ENCODE data around the gene NLE1.

Gene NLE1

DNA sequence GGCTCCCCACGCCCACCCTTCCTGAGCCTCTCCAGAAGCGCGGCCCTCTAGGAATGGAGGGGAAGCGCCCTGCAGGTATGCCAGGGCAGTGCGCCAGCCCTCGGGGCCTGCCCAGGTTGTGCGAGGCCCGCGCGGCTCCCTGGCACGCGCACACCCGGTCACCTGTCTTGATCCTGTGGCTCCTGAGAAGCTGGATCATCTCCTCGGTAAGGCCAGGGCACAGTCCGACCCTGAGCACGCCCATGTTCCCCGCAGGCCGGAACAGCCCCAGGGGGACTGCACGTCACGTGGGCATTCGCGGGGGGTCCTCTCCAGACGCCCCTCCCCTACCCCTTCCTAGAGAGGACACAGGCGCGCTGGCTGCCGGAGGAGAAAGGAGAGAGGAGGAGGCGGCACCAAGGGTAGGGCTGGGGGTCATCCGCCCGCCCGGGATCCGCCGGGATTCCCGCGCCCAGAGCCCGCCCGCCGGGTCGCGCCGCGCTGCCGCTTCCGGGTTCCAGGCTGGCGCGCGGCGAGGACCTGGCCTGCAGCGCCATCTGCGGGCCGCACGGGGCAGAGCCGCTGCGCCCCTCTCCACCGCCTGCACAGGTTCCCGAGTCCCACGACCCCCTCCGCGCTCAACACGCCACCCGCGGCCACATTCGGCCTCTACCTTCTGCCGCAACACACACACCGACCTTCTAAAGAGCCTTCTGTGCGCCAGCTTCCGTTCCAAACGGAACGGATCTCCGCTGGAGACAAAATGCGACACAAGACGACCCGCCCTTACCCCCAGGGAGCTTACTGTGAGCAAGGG, 22.5 kb downstream of the NLE1 start, which contains the start of gene RAD51D:
RAD51D (minus strand) TSS at position 491 of the 796 bp plus-strand sequence; CDS start at position 244, 247 bp downstream.
- TF ChIP-seq GATA2 (IDR thresholded peaks at IDR 0.05; ENCODE audit: low read depth, low read length) (no peak; the same call in 1 of the 2 replicates), GATA3 (IDR thresholded peaks at IDR 0.05; ENCODE audit: low read depth, low read length) (no peak)

DNA sequence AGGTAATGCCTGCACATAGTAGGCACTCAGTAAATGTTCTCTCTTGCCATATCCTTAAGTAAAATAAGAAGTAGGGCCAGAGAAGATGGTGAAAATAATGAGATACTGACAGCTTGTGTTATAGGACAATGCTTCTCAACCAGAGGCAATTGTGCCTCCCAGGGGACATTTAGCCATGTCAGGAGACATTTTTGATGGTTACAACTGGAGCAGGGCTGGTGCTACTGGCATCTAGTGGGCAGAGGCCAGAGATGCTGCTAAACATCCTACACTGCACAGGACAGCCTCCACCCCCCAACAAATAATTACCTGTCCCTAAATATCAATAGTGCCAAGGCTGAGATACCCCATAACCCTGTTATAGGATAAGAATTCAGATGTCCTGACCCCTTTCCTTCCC, 24.1 kb downstream of the NLE1 start:
- TF ChIP-seq GATA3 (IDR thresholded peaks at IDR 0.05; ENCODE audit: low read depth, low read length) (no peak), GATA2 (IDR thresholded peaks at IDR 0.05; ENCODE audit: low read depth, low read length) (no peak)

DNA sequence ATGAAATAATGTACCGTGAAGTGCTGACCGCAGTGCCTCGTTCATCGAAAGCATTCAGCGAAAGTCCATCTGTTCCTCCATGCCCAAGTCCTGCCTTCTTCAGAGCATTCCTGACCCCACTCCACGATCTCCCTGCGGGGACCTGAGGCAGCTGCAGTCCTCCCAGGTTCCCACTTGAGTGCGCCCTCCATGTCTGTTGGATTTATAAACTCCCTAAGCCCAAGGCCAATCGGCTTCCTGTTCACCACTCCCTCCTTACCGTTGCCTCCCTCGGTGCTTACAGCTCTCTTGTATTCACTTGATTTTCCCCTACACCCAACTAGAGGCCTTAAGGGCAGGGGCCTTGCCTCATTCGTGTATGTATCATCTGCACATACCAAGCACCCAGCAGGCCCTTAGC, 25.3 kb downstream of the NLE1 start:
- TF ChIP-seq GATA3 (IDR thresholded peaks at IDR 0.05; ENCODE audit: low read depth, low read length) (no peak), GATA2 (IDR thresholded peaks at IDR 0.05; ENCODE audit: low read depth, low read length) (no peak)

DNA sequence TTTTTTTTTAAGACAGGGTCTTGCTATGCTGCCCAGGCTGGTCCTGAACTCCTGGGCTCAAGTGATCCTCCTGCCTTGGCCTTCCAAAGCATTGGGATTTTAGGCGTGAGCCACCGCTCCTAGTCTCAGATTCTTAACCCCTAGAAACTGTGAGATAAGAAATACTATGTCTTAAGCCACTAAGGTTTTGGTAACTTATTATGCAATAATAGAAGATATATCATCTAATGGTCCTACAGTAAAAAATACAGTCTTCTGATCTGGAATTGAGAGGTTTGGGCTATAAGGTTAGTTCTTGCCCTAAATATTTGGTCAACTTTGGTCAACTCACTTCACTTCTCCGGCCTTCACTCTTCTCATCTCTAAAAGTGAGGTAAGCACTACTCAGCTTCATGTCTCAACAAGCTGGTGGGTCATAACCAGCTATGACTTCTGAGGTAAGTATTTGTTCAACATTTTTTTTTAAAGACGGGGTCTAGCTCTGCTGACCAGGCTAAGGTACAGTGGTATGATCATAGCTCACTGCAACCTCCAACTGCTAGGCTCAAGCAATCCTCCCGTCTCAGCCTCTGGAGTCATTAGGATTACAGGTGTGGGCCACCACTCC, 37.2 kb downstream of the NLE1 start:
- TF ChIP-seq GATA2 (IDR thresholded peaks at IDR 0.05; ENCODE audit: low read depth, low read length) (no peak), GATA3 (IDR thresholded peaks at IDR 0.05; ENCODE audit: low read depth, low read length) (no peak)

DNA sequence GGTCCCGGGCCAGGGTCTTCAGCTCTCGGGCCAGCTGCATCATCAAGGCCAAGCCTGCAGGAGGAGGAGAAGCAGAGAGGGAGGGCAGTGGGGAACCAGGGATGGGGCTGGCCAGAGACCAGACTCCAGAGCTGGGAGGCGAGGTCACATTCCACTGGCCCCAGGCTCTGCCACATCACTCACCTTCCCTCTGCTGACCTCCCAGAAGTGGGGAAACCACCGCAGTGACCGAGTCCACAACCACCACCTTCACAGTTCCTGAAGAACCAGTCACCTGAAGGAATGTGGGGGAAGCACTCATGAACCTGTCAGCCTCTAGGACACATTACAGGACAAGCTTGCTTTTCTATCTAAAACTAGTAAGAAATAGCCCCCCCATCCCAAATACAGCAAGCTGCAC, 38.8 kb downstream of the NLE1 start:
- TF ChIP-seq GATA2 (IDR thresholded peaks at IDR 0.05; ENCODE audit: low read depth, low read length) (no peak), GATA3 (IDR thresholded peaks at IDR 0.05; ENCODE audit: low read depth, low read length) (no peak)

DNA sequence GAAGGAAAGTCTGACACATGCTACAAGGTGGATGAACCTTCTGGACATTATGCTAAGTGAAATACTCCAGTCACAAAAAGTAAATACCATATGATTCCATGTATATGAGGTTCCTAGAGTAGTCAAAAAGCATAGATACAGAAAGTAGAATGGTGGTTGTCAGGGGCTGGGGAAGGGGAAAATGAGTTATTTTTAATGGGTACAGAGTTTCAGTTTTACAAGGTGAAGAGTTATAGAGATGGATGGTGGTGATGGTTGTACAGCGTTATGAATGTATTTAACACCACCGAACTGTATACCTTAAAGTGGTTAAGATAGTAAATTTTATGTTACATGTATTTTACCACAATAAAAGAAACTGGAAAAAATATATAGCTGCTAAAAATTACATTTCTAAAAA, 40.4 kb downstream of the NLE1 start:
- TF ChIP-seq GATA2 (IDR thresholded peaks at IDR 0.05; ENCODE audit: low read depth, low read length) (no peak), GATA3 (IDR thresholded peaks at IDR 0.05; ENCODE audit: low read depth, low read length) (no peak)

DNA sequence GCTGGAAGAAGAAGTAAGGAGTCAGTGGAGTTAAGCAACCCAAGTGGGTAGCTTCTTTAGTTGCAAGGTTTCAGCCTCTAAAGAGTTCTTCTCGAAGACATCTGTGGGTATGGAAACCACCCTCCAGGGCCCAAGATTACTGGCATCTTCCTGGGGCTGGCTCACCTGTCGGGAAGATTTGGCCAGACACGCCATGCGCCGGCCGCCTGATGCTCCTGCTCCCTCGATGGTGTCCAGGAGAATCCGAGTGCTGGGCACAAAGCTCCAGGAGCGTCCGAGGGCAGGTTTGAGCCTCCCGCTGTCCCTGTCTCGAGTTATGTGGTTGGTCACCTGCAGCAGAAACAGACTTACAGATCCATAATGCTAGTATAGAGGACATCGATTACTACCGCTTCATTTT, 41.1 kb downstream of the NLE1 start:
- no peak for TF ChIP-seq GATA3 (IDR thresholded peaks at IDR 0.05; ENCODE audit: low read depth, low read length)
- TF ChIP-seq GATA2 (IDR thresholded peaks at IDR 0.05; ENCODE audit: low read depth, low read length) = no peak

DNA sequence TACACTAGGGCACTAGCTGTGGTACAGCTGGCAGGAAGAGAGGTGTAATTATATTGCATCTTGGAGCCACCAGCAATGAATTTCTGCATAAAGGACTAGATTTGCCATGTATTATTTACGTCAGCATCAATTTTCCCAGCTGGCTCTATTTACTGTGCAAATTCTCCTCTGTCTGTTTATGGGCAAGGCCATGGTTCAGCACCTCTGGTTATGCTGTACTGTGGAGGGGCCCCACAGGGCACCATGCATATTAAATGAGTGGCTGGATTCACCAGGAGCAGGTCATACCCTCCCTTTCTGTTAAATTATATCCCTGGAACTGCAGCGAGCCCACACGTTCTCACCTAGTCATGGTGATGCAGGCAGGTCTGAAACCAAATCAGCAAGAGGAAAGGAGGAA, 42.2 kb downstream of the NLE1 start:
- TF ChIP-seq GATA2 (IDR thresholded peaks at IDR 0.05; ENCODE audit: low read depth, low read length) = no peak
- no peak for TF ChIP-seq GATA3 (IDR thresholded peaks at IDR 0.05; ENCODE audit: low read depth, low read length)

DNA sequence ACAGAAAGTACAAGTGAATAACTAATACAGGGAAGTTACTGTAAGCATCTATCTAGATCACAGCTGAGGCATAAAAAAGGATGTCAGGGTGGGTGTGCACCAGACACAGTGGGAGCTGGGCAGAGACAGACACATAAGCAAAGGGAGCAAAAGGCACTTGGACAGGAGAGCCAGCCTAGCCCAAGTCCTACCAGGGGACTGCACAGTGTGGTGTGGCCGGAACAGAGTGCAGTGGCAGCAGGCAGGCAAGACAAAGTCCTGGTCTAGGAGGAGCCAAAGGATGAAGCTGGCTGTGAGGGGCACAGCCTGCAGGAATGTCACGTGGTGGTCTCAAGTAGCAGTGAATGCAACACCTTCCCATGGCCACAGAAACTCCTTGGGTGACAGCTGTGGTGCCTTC, 44.3 kb downstream of the NLE1 start:
- TF ChIP-seq GATA3 (IDR thresholded peaks at IDR 0.05; ENCODE audit: low read depth, low read length) (no peak), GATA2 (IDR thresholded peaks at IDR 0.05; ENCODE audit: low read depth, low read length) (no peak)

DNA sequence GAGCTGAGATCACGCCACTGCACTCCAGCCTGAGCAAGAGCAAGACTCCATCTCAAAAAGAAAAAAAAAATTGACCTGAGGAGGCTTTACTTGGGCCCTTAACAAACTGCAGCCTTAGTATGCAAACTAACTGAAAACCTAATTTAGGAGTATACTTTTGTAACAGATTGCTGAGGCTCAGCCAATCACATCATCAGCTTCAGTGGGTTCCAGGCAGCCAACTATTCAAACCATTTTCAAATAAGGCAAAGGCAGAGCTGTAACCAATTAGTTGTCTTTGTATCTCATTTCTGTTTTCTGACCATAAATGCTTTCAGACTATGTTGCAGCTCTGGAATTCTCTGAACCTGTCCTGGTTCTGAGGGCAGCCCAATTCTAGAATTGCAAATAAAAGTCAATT, 46.4 kb downstream of the NLE1 start:
- TF ChIP-seq GATA3 (IDR thresholded peaks at IDR 0.05; ENCODE audit: low read depth, low read length) (no peak), GATA2 (IDR thresholded peaks at IDR 0.05; ENCODE audit: low read depth, low read length) (no peak)

DNA sequence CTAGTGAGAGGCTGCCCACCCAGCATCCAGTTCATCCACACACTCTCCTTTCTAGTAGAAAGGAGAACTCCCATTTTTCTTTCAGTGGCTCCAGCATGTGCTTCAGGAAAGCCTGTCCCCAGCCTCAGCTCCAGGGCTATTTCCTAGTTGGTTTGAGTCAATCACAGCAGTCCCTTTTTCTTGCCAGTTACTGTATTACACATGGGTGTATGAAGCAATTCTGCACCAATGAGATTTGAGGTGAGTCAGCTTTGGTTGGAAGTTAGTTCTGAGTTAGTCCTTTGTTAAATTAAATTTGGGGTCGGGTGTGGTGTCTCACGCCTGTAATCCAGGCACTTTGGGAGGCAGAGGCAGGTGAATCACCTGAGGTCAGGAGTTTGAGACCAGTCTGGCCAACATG, 47.2 kb downstream of the NLE1 start:
- TF ChIP-seq GATA2 (IDR thresholded peaks at IDR 0.05; ENCODE audit: low read depth, low read length) (no peak), GATA3 (IDR thresholded peaks at IDR 0.05; ENCODE audit: low read depth, low read length) (no peak)

DNA sequence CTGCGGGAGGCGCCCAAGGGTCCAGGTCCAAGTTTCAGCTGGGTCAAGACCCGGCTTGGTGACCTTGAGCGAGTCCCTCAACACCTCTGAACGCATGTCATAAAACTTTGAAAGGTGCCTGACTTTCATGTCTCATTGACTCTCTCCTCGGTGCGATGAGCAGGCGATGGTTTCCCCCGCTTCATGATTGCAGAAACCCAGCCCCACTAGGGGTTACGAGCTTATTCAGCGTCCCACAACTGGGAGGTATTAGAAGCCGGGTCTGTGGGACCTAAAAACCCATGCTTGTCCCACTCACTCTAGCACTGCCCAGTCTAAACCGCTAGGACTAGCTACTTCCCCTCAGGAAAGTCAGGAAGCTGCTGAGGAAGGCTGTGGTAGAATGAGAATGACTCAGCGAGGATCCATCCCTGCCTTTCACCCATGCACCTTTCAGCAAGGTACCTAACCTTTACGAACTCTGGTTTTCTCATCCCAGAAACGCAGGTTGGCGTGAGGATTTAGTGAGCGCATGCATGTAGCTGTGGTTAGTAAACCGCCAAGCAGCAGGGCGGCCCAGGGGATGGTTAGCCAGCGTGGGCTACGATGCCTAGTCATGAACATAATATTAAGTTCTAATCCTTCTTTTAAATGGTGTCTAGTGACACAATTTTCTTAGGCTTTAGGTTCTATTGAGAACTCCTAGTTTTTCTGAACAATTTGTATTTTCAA, 52.4 kb downstream of the NLE1 start:
- TF ChIP-seq GATA2 (IDR thresholded peaks at IDR 0.05; ENCODE audit: low read depth, low read length) (no peak), GATA3 (IDR thresholded peaks at IDR 0.05; ENCODE audit: low read depth, low read length) (no peak)

DNA sequence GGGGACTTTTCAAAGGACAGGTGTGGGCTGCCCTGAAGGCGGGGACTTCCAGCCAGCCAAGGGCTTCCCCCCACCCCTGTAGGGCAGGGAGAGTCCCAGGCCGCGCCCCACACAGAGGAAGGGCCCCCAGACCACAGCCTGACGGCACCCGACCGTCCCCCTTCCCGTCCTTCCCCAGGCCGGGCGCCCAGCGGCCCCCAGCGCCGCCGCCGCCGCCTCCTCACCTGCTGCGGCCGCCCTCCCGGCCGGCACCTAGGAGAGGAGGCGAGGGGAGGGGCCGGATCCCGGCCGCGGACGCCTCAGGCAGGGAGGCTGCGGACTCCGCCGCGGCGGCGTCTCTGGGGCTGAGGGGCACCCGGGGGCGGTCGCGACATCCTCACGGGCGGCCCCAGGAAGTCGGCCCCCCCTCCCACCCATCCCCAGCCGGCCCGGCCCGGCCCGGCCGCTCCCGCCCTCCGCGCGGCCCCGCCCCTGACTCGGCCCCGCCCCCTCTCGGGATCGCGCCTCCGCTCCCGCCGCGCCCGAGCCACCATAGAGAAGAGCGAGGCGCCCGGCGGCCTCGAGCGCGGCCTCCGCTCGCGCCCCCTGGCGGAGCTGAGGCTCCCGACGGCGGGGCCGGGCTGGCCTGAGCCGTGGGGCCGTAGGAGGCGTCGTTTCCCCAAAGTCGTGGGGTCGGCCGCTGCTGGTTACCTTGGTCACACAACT, 53.1 kb downstream of the NLE1 start:
- TF ChIP-seq GATA3 (IDR thresholded peaks at IDR 0.05; ENCODE audit: low read depth, low read length) (no peak), GATA2 (IDR thresholded peaks at IDR 0.05; ENCODE audit: low read depth, low read length) (no peak)

DNA sequence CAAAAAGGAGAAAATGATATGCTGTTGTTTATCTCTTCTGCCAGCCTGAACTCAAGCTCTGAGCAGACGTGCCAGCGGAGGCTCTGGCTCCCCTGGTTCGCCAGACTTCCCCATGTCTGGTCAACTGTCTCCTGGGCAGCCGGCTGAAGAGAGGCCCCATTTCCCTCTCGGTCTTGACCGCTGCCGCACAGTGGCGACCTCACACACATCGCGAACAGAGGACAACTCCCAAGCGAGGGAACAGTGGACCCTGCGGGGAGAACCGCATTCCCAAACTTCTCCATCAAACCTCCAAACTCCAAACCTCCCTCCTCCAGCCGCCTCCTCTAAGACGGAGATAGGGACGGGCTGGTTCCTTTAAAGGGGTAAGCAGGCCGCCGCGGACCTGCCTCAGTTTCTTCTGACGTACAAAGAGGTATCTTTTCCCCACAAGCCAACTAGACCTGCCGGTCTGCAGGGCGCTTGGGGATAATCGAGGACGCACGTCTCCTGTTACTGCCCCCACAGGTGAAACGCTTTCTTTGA, 53.7 kb downstream of the NLE1 start:
- no peak for TF ChIP-seq GATA2 (IDR thresholded peaks at IDR 0.05; ENCODE audit: low read depth, low read length)
- no peak for TF ChIP-seq GATA3 (IDR thresholded peaks at IDR 0.05; ENCODE audit: low read depth, low read length)
